Tibial nerve (tissue), 4 donors: ENCODE data around the gene PRXL2A. TPM values are rescaled to one million over a fixed set of nuclear protein-coding genes. Genes with fewer than 3 reads are reported as not detected.

Experiments
- DNase-seq, 2 donors: peaks; one replicate each; pipeline ENCODE4 v3.0.0-alpha.2; 2019; ENCODE audit warnings: low spot score in 2 of 2
- H3K27ac ChIP-seq, 4 donors: fragments of 200-600 bp; sonication (generic) in 3 of 4; one replicate each; pipeline ENCODE4 v1.5.1; 2017 to 2019; ENCODE audit warnings: mild to moderate bottlenecking in 1 of 4
- H3K27me3 ChIP-seq, 2 donors: fragments of 200-600 bp; sonication (generic) in 1 of 2; one replicate each; pipeline versions ENCODE4 v1.5.1 to v1.6.0; 2017 to 2019
- H3K36me3 ChIP-seq, 3 donors: fragments of 200-600 bp; sonication (generic); one replicate each; pipeline ENCODE4 v1.5.1; 2018 to 2019
- H3K4me1 ChIP-seq, 4 donors: fragments of 200-600 bp; sonication (generic) in 3 of 4; one replicate each; pipeline ENCODE4 v1.5.1; 2017 to 2019
- H3K4me3 ChIP-seq, 4 donors: fragments of 200-600 bp; sonication (generic) in 3 of 4; one replicate each; pipeline ENCODE4 v1.5.1; 2017 to 2019; ENCODE audit warnings: mild to moderate bottlenecking in 1 of 4, moderate library complexity in 1 of 4
- H3K9me3 ChIP-seq, 4 donors: fragments of 200-600 bp; sonication (generic) in 3 of 4; one replicate each; pipeline ENCODE4 v1.5.1; 2017 to 2019
- CTCF ChIP-seq, 5 experiments: fragments of 200-600 bp in 3 of 5; fragments of 450-650 bp in 2 of 5; sonication (generic) in 3 of 5; IDR thresholded peaks; one replicate each; pipeline ENCODE4 v1.5.1; 2016 to 2019; ENCODE audit warnings: antibody characterized with exemption in 5 of 5, mild to moderate bottlenecking in 3 of 5, moderate library complexity in 2 of 5
- EP300 ChIP-seq, 2 donors: sonication (generic); formaldehyde crosslinking; IDR thresholded peaks; one replicate each; pipeline ENCODE4 v1.6.1; 2017; ENCODE audit warnings: antibody characterized with exemption in 2 of 2, mild to moderate bottlenecking in 1 of 2
- POLR2A ChIP-seq, 2 donors: fragments of 450-650 bp; IDR thresholded peaks; one replicate each; pipeline ENCODE4 v1.6.1; 2017; ENCODE audit warnings: antibody characterized with exemption in 2 of 2, mild to moderate bottlenecking in 2 of 2, moderate library complexity in 2 of 2
- WGBS, 2 donors: methylation state at CpG; one replicate each; pipeline ENCODE4 v1.1.5; 2018; 5-methylcytosine and 5-hydroxymethylcytosine counted together
- total RNA-seq, 4 donors: library from RNA; depleted of rRNA; stranded (reverse); fragments of >200 nt; gene quantifications; one replicate each; pipeline ENCODE4 v1.1.0, GENCODE V29; 2016

PRXL2A gene
- total RNA-seq, 4 donors from 2014 or later: 94.5 to 176 (median 128) TPM

- Histone ChIP-seq H3K27ac (peak overlapping the region in 3 of 4 donors; percentile 81 to 99 (median 93)), H3K36me3 (no peaks in the 10 kb centered on the region), H3K27me3 (no peaks in the 10 kb centered on the region), H3K4me3 (peak overlapping the region in 1 of 4 donors; percentile 70), H3K4me1 (peaks cover 0 to 86% (median 74%) of the 10 kb centered on the region in 4 donors), H3K9me3 (no peaks in the 10 kb centered on the region)
- DNase-seq: no peak
- TF ChIP-seq POLR2A (IDR thresholded peaks at IDR 0.05): no peak
- TF ChIP-seq EP300 (IDR thresholded peaks at IDR 0.05): no peak
- no peak for TF ChIP-seq CTCF (IDR thresholded peaks at IDR 0.05)
- WGBS, 2 donors: 82% methylated on average over 8 of the region's 8 CpGs
Measured at GRCh38 chr10:80457554-80458262, 49.4 kb downstream of the PRXL2A start.

- no peaks in the 10 kb centered on the region for H3K36me3 ChIP-seq
- H3K9me3 ChIP-seq: no peaks in the 10 kb centered on the region
- H3K27ac ChIP-seq: peak overlapping the region; percentile 67 to 99 (median 87)
- TF ChIP-seq CTCF (IDR thresholded peaks at IDR 0.05) (no peak), POLR2A (IDR thresholded peaks at IDR 0.05) (no peak)
- no peaks in the 10 kb centered on the region for H3K27me3 ChIP-seq
- peak overlapping the region in 1 of 4 donors; percentile 70 for H3K4me3 ChIP-seq
- WGBS, 2 donors: 47 to 52% methylated on average over 4 of the region's 4 CpGs
- no peak for DNase-seq
- peaks cover 0 to 86% (median 77%) of the 10 kb centered on the region in 4 donors for H3K4me1 ChIP-seq
Measured at GRCh38 chr10:80458263-80458625, 49.9 kb downstream of the PRXL2A start.

- TF ChIP-seq EP300 (IDR thresholded peaks at IDR 0.05): no peak
- no peak for TF ChIP-seq CTCF (IDR thresholded peaks at IDR 0.05)
- no peak for TF ChIP-seq POLR2A (IDR thresholded peaks at IDR 0.05)
- no peaks in the 10 kb centered on the region for H3K9me3 ChIP-seq
- no peaks in the 10 kb centered on the region for H3K36me3 ChIP-seq
- H3K27me3 ChIP-seq: no peaks in the 10 kb centered on the region
- peak overlapping the region; percentile 67 to 99 (median 87) for H3K27ac ChIP-seq
- H3K4me3 ChIP-seq: peak overlapping the region in 3 of 4 donors; percentile 0 to 70 (median 24)
- WGBS, 2 donors: 54 to 67% methylated on average over 6 of the region's 6 CpGs
- H3K4me1 ChIP-seq: peaks cover 0 to 86% (median 79%) of the 10 kb centered on the region in 4 donors
- no peak for DNase-seq
Measured at GRCh38 chr10:80458638-80459037, 50.3 kb downstream of the PRXL2A start.

GRCh38 chr10:80459047-80459865 is 50.9 kb downstream of the PRXL2A start:
- Histone ChIP-seq H3K4me1 (peaks cover 0 to 91% (median 85%) of the 10 kb centered on the region in 4 donors), H3K27ac (peak overlapping the region; percentile 67 to 99 (median 87)), H3K36me3 (no peaks in the 10 kb centered on the region), H3K27me3 (no peaks in the 10 kb centered on the region), H3K4me3 (peak overlapping the region in 3 of 4 donors; percentile 0 to 70 (median 24)), H3K9me3 (no peaks in the 10 kb centered on the region)
- peak; percentile 58 to 61 for DNase-seq
- 18 to 41% methylated on average over 8 to 9 of the region's 9 CpGs for WGBS, 2 donors
- TF ChIP-seq POLR2A (IDR thresholded peaks at IDR 0.05): peak in 1 of 2 donors; percentile 28
- peak in 1 of 2 donors; percentile 44 for TF ChIP-seq EP300 (IDR thresholded peaks at IDR 0.05)
- peak in 1 of 5 experiments; percentile 26 for TF ChIP-seq CTCF (IDR thresholded peaks at IDR 0.05)
